Breast epithelium (tissue), 3 donors: ENCODE results near the gene DUSP15.

Experiments used
- POLR2AphosphoS5 ChIP-seq, 3 donors: sonication (generic); formaldehyde crosslinking; IDR thresholded peaks; one replicate each; pipeline ENCODE4 v1.6.1; 2017; ENCODE audit warnings: antibody characterized with exemption in 3 of 3
- TF ChIP-seq, protein P1 (sequence below), 3 donors: fragments of 450-650 bp; IDR thresholded peaks; one replicate each; pipeline ENCODE4 v1.5.1; 2016 to 2017; ENCODE audit warnings: antibody characterized with exemption in 3 of 3, mild to moderate bottlenecking in 3 of 3, moderate library complexity in 3 of 3

DNA sequence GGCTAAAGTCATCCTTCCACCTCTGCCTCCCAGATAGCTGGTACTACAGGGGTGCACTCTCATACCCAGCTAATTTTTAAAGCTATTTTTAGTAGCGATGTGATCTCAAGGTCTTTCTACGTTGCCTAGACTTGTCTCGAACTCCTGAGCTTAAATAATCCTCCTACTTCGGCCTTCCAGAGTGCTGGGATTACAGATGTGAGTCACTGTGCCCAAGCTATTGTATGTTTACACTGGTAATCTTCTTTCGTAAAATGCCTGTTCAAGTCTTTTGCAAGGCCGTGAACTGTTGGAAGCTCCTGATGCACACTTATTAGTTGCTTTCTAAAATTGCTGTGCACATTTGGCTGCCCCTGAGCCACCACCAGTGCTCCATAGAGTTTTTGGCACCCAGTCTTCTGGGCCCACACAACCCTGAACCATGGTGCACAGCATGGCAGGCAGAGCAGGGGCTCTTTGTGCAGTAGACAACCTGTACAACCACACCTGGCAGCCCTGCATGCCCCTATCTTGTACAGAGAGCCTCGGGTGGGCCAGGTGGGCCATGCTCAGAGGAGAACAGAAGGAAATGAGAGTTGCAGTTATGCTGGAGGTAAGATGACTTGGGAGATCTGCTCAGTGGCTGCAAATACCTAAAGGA, 48.3 kb upstream of the DUSP15 start:
- TF ChIP-seq POLR2AphosphoS5 (IDR thresholded peaks at IDR 0.05), result no peak
- TF ChIP-seq, protein P1, sequence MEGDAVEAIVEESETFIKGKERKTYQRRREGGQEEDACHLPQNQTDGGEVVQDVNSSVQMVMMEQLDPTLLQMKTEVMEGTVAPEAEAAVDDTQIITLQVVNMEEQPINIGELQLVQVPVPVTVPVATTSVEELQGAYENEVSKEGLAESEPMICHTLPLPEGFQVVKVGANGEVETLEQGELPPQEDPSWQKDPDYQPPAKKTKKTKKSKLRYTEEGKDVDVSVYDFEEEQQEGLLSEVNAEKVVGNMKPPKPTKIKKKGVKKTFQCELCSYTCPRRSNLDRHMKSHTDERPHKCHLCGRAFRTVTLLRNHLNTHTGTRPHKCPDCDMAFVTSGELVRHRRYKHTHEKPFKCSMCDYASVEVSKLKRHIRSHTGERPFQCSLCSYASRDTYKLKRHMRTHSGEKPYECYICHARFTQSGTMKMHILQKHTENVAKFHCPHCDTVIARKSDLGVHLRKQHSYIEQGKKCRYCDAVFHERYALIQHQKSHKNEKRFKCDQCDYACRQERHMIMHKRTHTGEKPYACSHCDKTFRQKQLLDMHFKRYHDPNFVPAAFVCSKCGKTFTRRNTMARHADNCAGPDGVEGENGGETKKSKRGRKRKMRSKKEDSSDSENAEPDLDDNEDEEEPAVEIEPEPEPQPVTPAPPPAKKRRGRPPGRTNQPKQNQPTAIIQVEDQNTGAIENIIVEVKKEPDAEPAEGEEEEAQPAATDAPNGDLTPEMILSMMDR (IDR thresholded peaks at IDR 0.05), result no peak
